Testis (tissue), 3 donors: Measurements from ENCODE around the gene PLAC8L1. TPM values are rescaled to one million over a fixed set of nuclear protein-coding genes. Genes with fewer than 3 reads are reported as not detected.
A peak's percentile ranks its signal among the peaks of the same experiment; 100 is the strongest.

Experiments used
- DNase-seq: peaks from one replicate; pipeline ENCODE4 v3.0.0-alpha.2; 2019
- H3K27ac ChIP-seq, 2 donors: fragments of 200-600 bp; sonication (generic); one replicate each; pipeline ENCODE4 v1.5.1; 2019
- H3K27me3 ChIP-seq: fragments of 200-600 bp; sonication (generic); one replicate; pipeline ENCODE4 v1.5.1; 2019
- H3K36me3 ChIP-seq: fragments of 200-600 bp; sonication (generic); one replicate; pipeline ENCODE4 v1.5.1; 2017; ENCODE audit warnings: low read depth; ENCODE audit errors: missing control alignments
- H3K4me1 ChIP-seq: fragments of 200-600 bp; sonication (generic); one replicate; pipeline ENCODE4 v1.5.1; 2019
- H3K4me3 ChIP-seq, 2 donors: fragments of 200-600 bp; sonication (generic); one replicate each; pipeline ENCODE4 v1.5.1; 2017 to 2019
- H3K9me3 ChIP-seq: fragments of 200-600 bp; sonication (generic); one replicate; pipeline ENCODE4 v1.5.1; 2017
- CTCF ChIP-seq, 3 experiments: fragments of 450-650 bp in 2 of 3; fragments of 200-600 bp in 1 of 3; sonication (generic) in 1 of 3; IDR thresholded peaks; one replicate each; pipeline ENCODE4 v1.5.1; 2016 to 2019; ENCODE audit warnings: antibody characterized with exemption in 3 of 3, mild to moderate bottlenecking in 2 of 3, moderate library complexity in 1 of 3
- POLR2A ChIP-seq: fragments of 450-650 bp; IDR thresholded peaks from one replicate; pipeline ENCODE4 v1.6.1; 2017; ENCODE audit warnings: antibody characterized with exemption, mild to moderate bottlenecking, moderate library complexity
- WGBS, 2 donors: methylation state at CpG; one replicate each; pipeline ENCODE4 v1.1.5; 2018; 5-methylcytosine and 5-hydroxymethylcytosine counted together
- intact Hi-C: fragments of 100-400 bp; cut with DNase I; formaldehyde crosslinking; loops from one replicate; pipeline ENCODE4 v1.15.1; 2023; ENCODE audit warnings: low total_unique reads
- polyA plus RNA-seq: library from polyadenylated mRNA; stranded (reverse); fragments of 350-450 nt; fragmentation: Illumina TruSeq; extraction: RNeasy Lipid Tissue Mini Kit (QIAGEN cat#74804); gene quantifications from one replicate; pipeline ENCODE4 v1.2.3, GENCODE V29; 2014; ENCODE audit warnings: low read depth, low replicate concordance; ENCODE audit not compliant: insufficient read depth
- total RNA-seq, 2 donors: library from RNA; depleted of rRNA; stranded (reverse); fragments of >200 nt; gene quantifications; one replicate each; pipeline ENCODE4 v1.2.3, GENCODE V29; 2016

The PLAC8L1 gene
- total and polyA plus RNA-seq, 3 donors from 2014 or later, result 4.4 to 27.7 (median 7.8) TPM

DNA sequence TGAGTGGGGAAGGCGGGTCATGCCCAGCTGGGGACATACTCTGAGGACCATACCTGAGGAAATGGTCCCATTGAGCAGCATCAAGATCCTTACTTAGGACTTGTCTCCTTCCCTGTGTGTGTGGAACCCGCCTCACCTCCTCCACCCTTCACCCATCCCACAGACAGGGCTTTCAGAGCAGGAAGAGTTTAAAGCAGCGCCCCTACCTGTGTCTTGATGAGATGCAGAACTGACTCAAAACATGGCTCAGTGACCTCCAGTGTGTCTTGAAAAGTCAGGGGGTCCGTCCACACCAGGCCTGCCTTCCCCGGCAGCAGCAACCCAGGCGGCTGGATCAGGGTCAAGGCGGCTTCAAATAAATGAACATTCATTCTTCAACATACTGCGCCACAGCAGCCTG, 38.4 kb downstream of the PLAC8L1 start:
- no peak overlapping the region for H3K4me3 ChIP-seq
- no peaks in the 10 kb centered on the region for H3K36me3 ChIP-seq
- H3K4me1 ChIP-seq, result no peaks in the 10 kb centered on the region
- intact Hi-C loops, result no loop called here
- H3K9me3 ChIP-seq, result no peaks in the 10 kb centered on the region
- DNase-seq, result no peak
- TF ChIP-seq CTCF (IDR thresholded peaks at IDR 0.05), result no peak
- TF ChIP-seq POLR2A, result no peak
- WGBS, 2 donors, result 89 to 97% methylated on average over 5 to 8 of the region's 8 CpGs
- H3K27ac ChIP-seq, result no peak overlapping the region
- H3K27me3 ChIP-seq, result no peaks in the 10 kb centered on the region

DNA sequence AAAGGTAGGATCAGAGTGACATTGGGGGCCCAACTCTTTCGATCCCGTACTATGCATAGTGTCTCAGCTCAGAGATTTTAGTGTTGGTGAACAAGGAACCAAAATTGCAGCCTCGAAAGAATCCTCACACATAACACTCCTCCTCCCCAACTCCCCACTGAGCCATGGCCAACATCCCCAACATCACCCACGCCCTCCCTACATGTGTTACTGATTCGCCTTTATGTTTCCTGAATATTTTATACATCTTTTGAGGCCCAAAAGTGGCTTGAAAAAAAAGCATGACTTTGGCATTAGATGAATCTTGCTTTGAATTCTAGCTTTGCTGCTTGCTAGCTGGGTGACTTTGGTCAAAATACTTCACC, 45.2 kb downstream of the PLAC8L1 start:
- no peak for DNase-seq
- Histone ChIP-seq H3K27me3 (no peaks in the 10 kb centered on the region), H3K4me3 (no peak overlapping the region), H3K36me3 (no peaks in the 10 kb centered on the region), H3K27ac (no peak overlapping the region), H3K9me3 (no peaks in the 10 kb centered on the region), H3K4me1 (no peaks in the 10 kb centered on the region)
- TF ChIP-seq CTCF (IDR thresholded peaks at IDR 0.05) (no peak), POLR2A (no peak)
- intact Hi-C loops, result no loop called here
- WGBS, 2 donors, result 90 to 96% methylated on average over 5 of the region's 5 CpGs

DNA sequence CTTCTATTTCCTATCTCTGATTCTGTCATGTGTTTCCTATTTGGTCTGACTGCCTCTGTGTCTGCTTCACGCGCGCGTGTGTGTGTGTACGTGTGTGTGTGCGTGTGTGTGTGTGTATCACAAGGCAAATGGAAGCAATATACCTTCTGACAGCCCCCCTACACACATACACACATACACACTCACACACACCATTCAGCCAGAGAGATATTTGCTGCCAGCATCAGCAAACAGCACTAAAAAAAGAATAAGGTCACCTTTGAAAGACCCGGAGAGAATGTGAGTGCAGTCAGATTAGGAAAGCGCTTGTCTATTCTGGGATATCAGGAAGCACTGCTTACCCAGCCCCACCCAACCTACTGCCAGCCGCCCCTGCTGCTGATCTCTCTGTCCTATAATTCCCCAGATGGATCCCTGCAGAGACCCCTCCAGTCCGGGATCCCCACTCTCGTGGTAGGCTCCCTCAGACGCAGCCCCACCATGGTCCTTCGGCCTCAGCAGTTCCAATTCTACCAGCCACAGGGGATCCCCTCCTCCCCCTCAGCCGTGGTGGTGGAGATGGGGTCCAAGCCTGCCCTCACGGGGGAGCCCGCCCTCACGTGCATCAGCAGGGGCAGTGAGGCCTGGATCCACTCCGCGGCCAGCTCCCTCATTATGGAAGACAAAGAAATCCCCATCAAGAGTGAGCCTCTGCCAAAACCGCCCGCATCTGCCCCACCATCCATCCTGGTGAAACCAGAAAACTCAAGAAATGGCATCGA, 45.7 kb downstream of the PLAC8L1 start:
- TF ChIP-seq POLR2A (no peak), CTCF (IDR thresholded peaks at IDR 0.05) (no peak)
- DNase-seq, result no peak
- Histone ChIP-seq H3K27me3 (no peaks in the 10 kb centered on the region), H3K36me3 (no peaks in the 10 kb centered on the region), H3K4me3 (no peak overlapping the region), H3K9me3 (no peaks in the 10 kb centered on the region), H3K27ac (no peak overlapping the region), H3K4me1 (no peaks in the 10 kb centered on the region)
- WGBS, 2 donors, result 80% methylated on average over 22 of the region's 22 CpGs
- intact Hi-C loops, result no loop called here

GRCh38 chr5:146055432-146055831, 49.9 kb downstream of the PLAC8L1 start:
- WGBS, 2 donors, result 71 to 85% methylated on average over 2 of the region's 2 CpGs
- intact Hi-C loops, result no loop called here
- Histone ChIP-seq H3K36me3 (no peaks in the 10 kb centered on the region), H3K27ac (no peak overlapping the region), H3K9me3 (no peaks in the 10 kb centered on the region), H3K4me3 (no peak overlapping the region), H3K4me1 (no peaks in the 10 kb centered on the region), H3K27me3 (no peaks in the 10 kb centered on the region)
- no peak for DNase-seq
- no peak for TF ChIP-seq CTCF (IDR thresholded peaks at IDR 0.05)
- TF ChIP-seq POLR2A, result no peak

DNA sequence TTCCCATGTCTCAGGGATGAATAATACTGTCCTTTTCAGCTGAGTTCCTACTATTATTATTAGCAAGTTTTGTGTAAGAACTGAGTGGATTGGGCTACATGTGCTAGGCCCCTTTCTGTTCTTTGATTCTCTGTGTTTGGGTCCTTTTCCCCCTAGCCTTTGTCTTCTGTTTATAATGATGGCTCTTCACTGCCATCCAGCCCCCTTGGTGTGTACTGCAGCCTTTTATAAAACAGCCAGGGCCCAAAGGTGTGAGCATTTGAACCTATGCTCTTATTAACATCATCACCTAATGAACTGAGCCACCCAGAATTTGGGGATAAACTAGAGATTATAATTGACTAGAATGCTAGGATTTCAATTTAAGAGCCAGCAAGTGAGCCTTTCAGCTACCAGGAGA, 52.6 kb downstream of the PLAC8L1 start:
- DNase-seq, result no peak
- intact Hi-C loops, result no loop called here
- peaks cover 13% of the 10 kb centered on the region for H3K4me1 ChIP-seq
- no peaks in the 10 kb centered on the region for H3K36me3 ChIP-seq
- no peak overlapping the region for H3K27ac ChIP-seq
- H3K9me3 ChIP-seq, result no peaks in the 10 kb centered on the region
- TF ChIP-seq POLR2A, result no peak
- peak in 1 of 3 experiments; percentile 4 for TF ChIP-seq CTCF (IDR thresholded peaks at IDR 0.05)
- no peaks in the 10 kb centered on the region for H3K27me3 ChIP-seq
- H3K4me3 ChIP-seq, result no peak overlapping the region
